HG02678 (cell line): ENCODE measurements around the gene FRS2.
"Not testable (repeated sequence)": the region's sequence is repeated elsewhere in the genome, so short reads cannot be mapped to it uniquely, and the experiment has no call there.

Experiments
- ATAC-seq: cut with Tn5 transposase; IDR thresholded peaks from one replicate; pipeline ENCODE4 v1.9.1; 2021; ENCODE audit warnings: mild to moderate bottlenecking, moderate library complexity; ENCODE audit not compliant: unreplicated experiment

FRS2 gene, protein sequence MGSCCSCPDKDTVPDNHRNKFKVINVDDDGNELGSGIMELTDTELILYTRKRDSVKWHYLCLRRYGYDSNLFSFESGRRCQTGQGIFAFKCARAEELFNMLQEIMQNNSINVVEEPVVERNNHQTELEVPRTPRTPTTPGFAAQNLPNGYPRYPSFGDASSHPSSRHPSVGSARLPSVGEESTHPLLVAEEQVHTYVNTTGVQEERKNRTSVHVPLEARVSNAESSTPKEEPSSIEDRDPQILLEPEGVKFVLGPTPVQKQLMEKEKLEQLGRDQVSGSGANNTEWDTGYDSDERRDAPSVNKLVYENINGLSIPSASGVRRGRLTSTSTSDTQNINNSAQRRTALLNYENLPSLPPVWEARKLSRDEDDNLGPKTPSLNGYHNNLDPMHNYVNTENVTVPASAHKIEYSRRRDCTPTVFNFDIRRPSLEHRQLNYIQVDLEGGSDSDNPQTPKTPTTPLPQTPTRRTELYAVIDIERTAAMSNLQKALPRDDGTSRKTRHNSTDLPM

GRCh38 chr12:69470189-69471075 lies at the start of gene FRS2:
TSS of gene FRS2 (plus strand) at chr12:69470388. CDS start at chr12:69569031, 98,643 bp downstream.
- peak; percentile 98 for ATAC-seq

- ATAC-seq, result no peak
Observed at GRCh38 chr12:69421548-69421947, 48.6 kb upstream of the FRS2 start.

- ATAC-seq, result no peak
Observed at GRCh38 chr12:69423037-69423905, 46.9 kb upstream of the FRS2 start.

DNA sequence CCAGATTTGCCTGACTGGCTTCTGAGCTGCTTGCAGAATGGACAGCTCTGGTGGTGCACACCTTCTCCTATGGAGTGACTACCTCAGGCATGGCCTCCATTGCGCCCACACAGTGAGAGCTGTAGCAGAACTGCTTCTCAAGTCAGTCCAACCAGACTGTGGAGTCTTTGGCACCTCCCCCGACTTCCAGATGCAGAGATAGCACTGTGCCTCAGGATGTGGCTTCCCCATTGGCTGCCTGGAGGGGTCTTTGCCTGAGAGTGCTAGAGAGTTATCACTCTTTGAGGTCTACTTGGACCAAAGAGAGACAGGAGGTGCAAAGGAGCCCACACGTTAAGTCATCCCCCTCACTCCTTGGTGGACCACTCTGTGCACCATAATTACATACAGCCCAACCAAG lies 44.8 kb upstream of the FRS2 start:
- no peak for ATAC-seq

DNA sequence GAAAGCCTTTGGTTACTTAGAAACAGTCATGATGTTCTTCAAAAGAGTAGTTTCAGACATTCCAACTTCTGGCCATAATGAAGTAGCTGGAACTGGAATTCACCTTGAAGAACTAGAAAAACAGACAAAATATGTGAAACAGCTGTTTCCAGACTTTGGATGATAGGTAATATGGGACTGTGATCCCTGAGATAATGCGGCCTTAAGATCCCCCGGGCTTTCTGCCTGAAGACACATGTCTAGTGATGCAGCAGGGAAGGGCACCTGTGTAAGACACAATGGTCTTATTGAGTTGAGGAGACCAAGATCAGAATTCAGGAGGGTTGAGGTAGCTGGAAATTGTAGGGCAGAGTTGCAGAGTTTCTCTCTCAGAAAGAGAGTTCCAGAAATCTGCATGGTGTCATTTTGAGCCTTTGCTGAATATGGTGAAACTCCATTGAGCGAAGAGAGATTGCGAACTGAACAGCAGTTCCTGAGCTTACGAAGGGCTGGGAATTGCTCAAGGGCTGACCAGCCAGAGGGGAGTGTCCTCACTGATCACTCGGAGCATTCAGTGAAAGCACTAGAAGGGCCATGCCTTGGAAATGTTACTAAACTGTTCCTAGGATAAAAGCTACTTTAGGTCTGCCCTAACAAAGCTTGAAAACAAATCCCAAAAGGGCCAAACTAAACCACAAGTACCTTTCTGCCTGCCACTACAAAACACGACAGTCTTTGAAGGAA lies 41.7 kb upstream of the FRS2 start:
- ATAC-seq, result no peak

GRCh38 chr12:69430942-69431590 lies 39.1 kb upstream of the FRS2 start:
- no peak for ATAC-seq

GRCh38 chr12:69431591-69432222 lies 38.5 kb upstream of the FRS2 start:
- ATAC-seq, result no peak

DNA sequence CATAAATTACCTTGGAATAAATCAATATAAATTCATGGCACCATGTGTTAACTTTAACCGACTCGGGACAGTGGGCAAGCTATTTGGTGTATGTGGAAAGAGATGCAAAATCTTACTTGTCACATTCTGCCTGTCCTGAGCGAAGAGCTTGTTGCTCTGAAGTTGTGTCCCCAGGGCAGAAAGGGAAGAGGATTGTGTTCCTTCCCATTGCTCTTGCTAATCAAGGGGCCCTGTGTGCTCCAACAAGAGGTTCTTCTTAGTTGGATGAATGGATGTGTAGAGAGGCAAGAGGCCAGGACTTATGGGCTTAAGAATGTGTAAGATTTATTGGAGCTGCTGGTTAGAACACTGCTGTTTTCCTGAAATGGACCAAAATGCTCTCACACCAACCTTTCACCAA lies 36.5 kb upstream of the FRS2 start:
- ATAC-seq, result no peak

GRCh38 chr12:69435644-69436043 lies 34.5 kb upstream of the FRS2 start:
- ATAC-seq, result no peak

- ATAC-seq, result no peak
Observed at GRCh38 chr12:69437073-69437472, 33.1 kb upstream of the FRS2 start.

DNA sequence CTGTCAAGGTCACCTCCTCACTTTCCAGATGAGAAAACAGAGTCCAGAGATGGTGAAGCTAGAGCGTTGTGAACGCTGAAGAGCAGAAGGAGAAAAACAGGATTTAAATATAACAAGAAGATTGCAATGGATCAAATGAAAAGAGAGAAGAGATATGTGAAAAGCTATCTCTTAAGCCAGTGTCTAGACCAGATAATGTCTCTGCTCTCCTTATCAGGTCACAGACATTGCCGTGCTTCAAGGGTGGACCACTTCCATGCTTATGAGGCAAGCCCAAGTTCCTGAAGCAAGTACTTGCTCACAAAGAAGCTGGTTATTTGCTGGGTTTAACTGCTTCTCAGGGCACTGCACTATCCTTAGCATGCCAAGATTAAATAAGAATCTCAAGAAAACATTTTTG lies 31.6 kb upstream of the FRS2 start:
- no peak for ATAC-seq

DNA sequence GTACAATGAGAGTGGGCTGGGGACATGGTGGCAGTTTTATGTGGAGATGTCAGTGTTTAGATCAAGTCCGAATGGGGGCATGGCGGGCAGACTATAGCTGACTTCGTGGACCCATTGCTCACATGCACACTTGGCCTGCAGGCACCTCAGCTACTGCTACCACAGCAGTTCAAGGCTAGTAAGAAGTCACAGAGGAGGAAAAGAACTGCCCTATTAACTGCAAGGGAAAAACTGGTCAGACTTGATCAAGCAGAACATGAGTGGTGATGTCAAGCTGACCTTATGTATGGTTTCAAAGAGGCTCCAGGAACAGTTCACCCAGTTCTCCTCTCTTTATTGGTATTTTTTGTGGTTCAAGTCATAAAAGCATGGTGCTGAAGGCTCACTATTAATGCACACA lies 30.2 kb upstream of the FRS2 start:
- no peak for ATAC-seq

DNA sequence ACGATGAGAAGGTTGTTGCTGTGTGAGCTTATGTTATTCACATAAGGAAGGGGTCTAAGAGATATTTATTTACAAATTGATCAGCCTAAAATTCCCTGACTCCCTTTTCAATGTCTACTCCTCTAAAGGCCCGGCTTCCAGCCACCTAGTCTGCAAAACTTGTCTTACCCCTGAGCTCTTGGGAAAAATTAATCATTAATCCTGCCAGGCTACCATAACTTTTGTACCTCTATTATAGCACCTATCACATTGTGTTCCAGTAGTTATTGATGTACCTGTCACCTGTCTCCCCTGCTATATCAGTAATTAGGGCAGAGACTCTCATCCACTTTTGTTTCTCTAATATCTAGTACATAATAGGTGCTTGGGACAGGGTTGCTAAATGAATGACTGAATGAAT lies 29.3 kb upstream of the FRS2 start:
- ATAC-seq, result no peak

DNA sequence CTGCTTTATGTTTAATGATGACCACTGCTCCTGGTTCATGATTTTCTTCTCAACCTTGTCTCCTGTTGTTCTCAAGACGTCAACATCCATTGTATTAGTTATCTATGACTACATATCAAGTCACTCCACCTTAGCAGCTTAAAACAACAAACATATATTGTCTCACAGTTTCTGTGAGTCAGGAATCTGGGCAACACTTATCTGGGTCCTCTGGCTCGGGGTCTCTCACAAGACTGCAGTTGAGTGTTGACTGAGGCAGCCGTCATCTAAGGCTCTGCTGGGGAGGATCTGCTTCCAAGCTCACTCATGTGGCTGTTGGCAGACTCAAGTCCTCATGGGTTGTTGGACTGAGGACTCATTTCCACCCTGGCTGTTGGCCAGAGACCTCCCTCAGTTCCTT lies 27.3 kb upstream of the FRS2 start:
- no peak for ATAC-seq

- no peak for ATAC-seq
Observed at GRCh38 chr12:69443916-69444315, 26.3 kb upstream of the FRS2 start.

- ATAC-seq, result no peak
Observed at GRCh38 chr12:69447892-69448291, 22.3 kb upstream of the FRS2 start.

GRCh38 chr12:69452598-69453132 lies 17.5 kb upstream of the FRS2 start:
- ATAC-seq, result not testable (repeated sequence)

DNA sequence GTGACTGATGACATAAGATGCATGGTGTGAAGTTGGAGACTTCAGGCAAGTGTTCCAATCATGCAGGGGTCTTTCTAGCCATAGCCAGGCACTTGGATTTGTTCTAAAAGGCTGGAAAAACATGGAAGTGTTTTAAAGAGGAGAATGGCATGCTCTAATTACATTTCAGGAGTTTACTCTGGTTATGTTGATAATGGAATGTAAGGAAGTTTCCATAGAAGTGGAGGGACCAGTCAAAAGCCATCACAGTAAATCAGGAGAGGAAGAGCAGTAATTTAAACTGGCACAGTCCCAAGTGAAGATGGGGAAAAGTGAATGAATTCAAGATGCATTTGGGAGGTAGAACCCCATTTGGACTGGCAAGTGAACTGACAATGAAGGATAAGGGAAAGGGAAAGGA lies 13.9 kb upstream of the FRS2 start:
- no peak for ATAC-seq

DNA sequence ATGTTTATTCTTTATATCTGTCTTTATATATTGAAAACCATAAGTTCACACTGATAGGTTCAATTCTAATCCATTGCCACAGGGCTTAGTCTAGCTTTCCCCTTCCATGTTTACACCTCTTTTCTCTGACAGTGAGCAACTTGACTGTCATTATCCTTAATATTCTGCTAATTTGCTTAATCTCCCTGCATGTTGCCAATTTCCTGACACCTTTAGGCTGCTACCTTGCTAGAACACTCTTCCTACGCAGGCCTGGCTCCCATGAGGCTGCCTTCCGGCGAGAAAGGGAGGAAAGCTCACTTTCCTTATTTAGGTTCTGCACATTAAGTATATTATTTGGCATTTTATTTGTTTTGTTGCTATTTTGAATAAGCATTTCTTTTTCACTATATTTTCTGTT lies 12.8 kb upstream of the FRS2 start:
- ATAC-seq, result no peak
